ENCODE results near the gene S1PR4.
"Not testable (repeated sequence)": the region's sequence is repeated elsewhere in the genome, so short reads cannot be mapped to it uniquely, and the experiment has no call there.

The S1PR4 gene

GRCh38 chr19:3153286-3154230, 25.0 kb upstream of the S1PR4 start:
- DNase-seq: no peak

- DNase-seq: not testable (repeated sequence)
Observed at GRCh38 chr19:3154447-3154846, 24.1 kb upstream of the S1PR4 start.

- no peak for DNase-seq
Observed at GRCh38 chr19:3154957-3155736, 23.4 kb upstream of the S1PR4 start.

GRCh38 chr19:3157096-3157845, 21.3 kb upstream of the S1PR4 start:
- DNase-seq: no peak

GRCh38 chr19:3159565-3159964, 19.0 kb upstream of the S1PR4 start:
- no peak for DNase-seq

GRCh38 chr19:3160219-3160618, 18.4 kb upstream of the S1PR4 start:
- no peak for DNase-seq

- DNase-seq: no peak
Observed at GRCh38 chr19:3161453-3161852, 17.1 kb upstream of the S1PR4 start.

GRCh38 chr19:3162418-3163229, 15.9 kb upstream of the S1PR4 start:
- no peak for DNase-seq

- DNase-seq: peak in 1 of 2 experiments; percentile 51
Observed at GRCh38 chr19:3163230-3163886, 15.2 kb upstream of the S1PR4 start.

- DNase-seq: no peak
Observed at GRCh38 chr19:3163943-3164342, 14.6 kb upstream of the S1PR4 start.

GRCh38 chr19:3167533-3168272, 10.9 kb upstream of the S1PR4 start:
- DNase-seq: no peak

GRCh38 chr19:3171894-3172672, 6.5 kb upstream of the S1PR4 start:
- no peak for DNase-seq

GRCh38 chr19:3172673-3173000, 5.9 kb upstream of the S1PR4 start:
- DNase-seq: not testable (repeated sequence)

GRCh38 chr19:3175781-3176714, 2.5 kb upstream of the S1PR4 start:
- no peak for DNase-seq

- DNase-seq: no peak
Observed at GRCh38 chr19:3176715-3177501, 1.7 kb upstream of the S1PR4 start.

GRCh38 chr19:3178973-3179738, 587 bp downstream of the S1PR4 start:
- no peak for DNase-seq

GRCh38 chr19:3179739-3180293, 1.2 kb downstream of the S1PR4 start:
- no peak for DNase-seq

Data from NCI-H187 (cell line).